ENCODE data around the gene ANO3. TPM values are rescaled to one million over a fixed set of nuclear protein-coding genes. Genes with fewer than 3 reads are reported as not detected.

The ANO3 gene
- total and polyA plus RNA-seq, 2 of the 8 experiments (the other 6 are each of a cell fraction or from before 2014, with no cell fraction given): not detected

DNA sequence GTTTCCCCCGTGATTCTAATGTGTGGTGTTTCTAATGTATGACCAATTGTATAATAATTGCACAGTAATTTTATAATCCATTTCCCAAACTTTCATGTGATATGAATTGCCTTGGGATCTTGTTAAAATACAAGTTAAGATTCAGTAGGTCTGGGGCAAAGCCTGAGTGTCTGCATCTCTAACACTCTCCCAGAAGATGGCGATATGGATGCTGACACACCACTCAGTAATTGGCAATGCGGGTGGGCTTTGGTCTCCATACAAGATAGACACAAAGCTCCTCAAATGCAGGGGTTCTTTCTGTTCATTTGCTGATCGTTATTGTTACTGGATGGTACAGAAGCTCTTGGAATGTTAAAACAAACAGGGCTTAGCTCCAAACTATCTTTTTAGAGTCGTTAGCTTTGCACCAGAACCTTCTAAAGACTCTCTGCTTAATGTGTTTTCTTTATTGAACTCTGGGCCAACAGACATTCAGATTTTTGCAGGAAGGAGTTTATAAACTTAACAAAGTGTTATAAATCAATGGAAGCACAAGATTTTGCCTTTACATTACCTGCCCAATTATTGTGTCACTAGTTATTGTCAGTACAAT is 45.4 kb upstream of the ANO3 start (continued):
- peak; percentile 11 to 60 (median 56) for TF ChIP-seq CTCF (IDR thresholded peaks at IDR 0.05; ENCODE audit: control extremely low read depth in 1 of 3, insufficient read depth in 1 of 3, low read depth in 1 of 3, low read length in 3 of 3)
- TF ChIP-seq GABPA (IDR thresholded peaks at IDR 0.05; ENCODE audit: borderline replicate concordance, insufficient read depth, low read length): no peak
